NCI-H774 (cell line): ENCODE results near the gene LRRC7.

Source experiments
- DNase-seq: peaks from one replicate; lab custom pipeline; 2025; lab: John Stamatoyannopoulos, UW

The LRRC7 gene

DNA sequence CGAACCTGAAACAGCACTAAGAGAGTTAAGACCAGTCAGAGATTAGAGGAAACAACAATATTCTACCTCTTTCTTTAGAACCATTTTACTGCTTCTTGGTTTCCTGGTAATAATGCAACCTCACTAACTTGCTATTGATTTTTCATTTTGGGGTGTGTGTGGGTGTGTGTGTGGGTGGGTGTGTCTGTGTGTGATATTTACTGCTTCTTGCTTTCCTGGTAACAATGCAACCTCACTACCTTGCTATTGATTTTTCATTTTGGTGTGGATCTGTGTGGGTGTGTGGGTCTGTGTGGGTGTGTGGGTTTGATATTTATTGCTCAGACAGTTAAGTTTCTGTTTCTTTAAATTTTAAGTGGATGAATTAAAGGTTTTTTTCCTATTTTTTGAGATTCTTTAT is 208.8 kb downstream of the LRRC7 start:
- no peak for DNase-seq

DNA sequence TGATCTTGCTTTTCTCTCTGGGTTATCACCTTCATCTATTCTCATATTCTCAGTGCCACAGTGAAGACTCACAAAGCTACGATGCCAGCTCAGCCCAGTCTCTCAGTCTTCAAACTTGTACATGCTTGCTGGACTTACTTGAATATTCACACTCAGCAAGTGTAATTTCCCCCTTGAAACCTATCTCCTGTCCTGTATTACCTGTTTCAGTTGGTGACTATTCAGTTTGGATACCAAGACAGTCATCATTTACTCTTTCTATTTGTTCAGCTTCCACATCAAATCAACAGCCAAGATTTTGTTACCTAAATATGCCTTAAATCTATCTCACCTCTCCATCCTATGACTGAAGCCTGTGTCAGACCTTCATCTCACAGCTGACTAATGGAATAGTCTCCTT is 209.7 kb downstream of the LRRC7 start:
- no peak for DNase-seq

DNA sequence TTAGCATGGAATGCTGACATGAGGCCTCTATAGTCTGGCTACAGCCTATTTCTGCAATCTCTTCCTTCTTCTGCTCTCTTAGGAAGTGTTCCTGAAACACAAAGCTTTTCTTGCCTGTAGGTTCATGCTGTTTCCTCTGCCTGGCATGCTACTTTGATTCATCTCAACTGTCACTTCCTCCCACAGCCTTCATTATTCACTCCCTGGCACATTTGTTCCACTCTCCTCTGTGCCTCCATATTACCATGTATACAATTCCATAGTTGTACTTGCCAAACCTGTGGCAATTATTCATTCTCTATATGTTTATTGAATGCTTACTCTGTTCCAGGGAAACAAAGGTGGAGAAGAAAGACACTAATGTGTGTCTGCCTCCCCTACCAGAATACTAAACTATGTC is 210.2 kb downstream of the LRRC7 start:
- DNase-seq: no peak

DNA sequence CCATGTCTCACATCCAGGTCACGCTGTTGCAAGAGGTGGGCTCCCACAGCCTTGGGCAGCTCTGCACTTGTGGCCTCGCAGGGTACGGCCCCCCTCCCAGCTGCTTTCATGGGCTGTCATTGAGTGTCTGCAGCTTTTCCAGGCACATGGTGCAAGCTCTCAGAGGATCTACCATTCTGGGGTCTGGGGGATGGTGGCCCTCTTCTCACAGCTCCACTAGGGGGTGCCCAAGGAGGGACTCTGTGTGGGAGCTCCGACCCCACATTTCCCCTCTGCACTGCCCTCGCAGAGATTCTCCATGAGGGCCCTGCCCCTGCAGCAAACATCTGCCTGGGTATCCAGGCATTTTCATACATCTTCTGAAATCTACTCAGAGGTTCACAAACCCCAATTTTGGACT is 219.4 kb downstream of the LRRC7 start:
- no peak for DNase-seq

DNA sequence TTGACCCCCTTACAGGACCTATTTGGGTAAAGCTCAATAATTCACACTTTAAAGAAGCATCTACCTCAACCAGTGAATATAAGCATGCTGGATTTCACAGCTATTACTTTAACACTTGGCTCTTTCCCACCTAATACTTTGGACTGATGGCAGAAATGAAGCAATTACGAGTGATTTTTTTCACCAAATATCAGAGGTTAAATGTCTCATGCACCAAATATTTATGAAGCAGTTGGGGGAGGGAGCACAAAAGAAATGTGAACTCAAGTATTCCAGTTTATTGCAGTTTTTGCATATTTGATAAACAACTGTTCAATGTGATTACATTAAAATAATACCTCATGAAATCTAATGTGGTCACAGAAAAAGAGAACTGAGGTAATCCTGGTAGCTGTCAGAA is 223.6 kb downstream of the LRRC7 start:
- no peak for DNase-seq

DNA sequence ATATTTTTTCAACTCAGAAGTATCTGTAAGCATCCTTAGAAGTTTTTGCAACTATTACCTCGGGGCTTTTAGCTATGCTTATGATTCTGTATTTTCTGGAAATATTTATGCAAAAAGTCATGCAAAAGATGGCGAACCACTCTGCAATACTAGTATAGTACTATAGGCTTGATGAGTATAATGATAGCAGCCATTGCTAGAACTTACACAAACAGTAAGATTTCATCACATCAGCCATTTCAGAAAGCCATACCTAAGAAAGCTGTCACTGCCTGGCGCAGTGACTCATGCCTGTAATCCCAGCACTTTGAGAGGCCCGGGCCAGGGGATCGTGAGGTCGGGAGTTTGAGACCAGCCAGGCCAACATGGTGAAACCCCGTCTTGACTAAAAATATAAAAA is 227.1 kb downstream of the LRRC7 start:
- no peak for DNase-seq

DNA sequence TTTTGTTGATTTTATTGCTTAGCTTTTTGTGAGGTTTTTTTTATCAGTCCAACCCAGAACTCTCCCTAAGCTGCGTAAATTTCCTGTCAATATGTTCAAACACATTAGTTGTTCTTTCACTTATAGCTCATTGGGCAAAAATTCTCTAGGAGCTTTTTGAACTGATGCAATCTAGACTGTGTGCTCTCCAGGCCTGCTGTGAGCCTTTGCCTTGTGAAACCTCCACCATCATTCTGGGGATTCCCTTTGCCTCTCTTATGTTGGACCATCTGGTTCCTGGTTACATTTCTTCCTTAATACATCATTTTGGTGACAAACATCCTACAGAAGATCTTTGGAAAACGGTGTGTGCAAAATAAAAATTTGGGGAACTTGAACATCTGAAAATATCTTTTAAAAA is 247.2 kb downstream of the LRRC7 start:
- no peak for DNase-seq

DNA sequence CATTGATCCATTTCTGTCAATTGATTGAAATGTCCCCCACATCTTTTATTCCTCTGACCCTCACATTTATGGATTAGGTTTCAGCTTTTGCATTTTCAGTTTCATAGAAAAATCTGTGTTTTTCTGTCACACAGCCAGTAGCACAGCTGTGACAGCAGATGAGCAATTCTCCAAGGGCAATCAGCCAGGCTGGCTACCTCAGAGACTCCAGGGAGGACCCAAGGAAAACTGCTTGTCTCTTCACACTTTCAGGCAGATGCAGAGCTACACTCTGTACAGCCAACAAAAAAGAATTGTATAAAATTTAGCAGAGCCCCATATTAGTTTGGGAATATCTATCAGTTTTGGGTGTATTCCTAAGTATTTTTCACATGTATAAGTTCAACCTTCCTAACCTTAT is 257.2 kb downstream of the LRRC7 start:
- no peak for DNase-seq

DNA sequence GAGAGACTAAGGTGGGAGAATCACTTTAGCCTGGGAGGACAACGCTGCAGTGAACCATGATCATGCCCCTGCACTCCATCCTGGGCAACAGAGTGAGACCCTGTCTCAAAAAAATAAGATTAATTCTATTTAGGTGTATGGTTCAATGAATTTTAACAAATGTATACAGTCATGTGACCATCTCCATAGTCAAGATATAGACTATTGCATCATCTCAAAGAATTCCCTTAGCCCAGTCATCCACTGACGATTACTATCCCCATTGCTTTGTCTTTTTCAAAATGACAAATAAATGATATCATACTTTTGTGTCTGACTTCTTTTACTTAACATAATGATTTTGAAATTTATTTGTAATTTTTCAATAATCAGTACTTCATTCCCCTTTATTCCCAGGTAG is 260.0 kb downstream of the LRRC7 start:
- DNase-seq: no peak

DNA sequence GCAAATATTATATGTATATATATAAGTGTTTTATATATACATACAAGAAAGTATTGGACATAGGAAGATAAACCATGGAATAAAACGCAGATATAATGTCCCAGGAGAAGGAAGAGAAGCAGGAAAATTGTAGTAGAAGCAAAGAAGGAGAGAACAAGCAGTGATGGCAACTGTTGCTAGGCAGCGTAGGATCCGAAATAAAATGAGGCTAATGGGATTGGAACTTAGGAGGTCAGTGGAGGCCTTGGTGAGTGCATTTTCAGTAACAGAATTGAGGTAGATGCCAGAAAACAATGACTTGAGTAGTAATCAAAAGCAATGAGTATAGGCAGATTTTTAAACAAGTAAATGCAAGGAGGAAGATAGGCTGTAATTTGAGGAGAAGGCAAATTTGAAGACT is 265.8 kb downstream of the LRRC7 start:
- no peak for DNase-seq

DNA sequence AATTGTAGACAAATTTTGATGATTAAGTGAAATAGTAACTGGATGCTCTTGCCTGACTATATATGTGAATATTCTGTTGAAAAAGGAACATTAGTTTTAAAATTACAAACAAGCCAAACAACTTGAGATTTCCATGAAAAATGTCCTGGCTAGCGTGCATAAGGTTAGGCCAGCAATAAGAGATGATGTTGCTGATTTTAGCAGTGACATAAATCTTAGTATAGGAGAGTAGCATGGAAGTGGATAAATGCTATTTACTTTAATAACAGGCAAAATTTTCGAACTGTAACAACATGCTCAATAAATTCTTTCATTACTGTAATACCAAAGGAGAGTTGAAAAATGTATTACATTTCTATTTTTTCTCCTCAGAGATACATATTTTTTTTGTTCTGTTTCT is 266.6 kb downstream of the LRRC7 start:
- no peak for DNase-seq

DNA sequence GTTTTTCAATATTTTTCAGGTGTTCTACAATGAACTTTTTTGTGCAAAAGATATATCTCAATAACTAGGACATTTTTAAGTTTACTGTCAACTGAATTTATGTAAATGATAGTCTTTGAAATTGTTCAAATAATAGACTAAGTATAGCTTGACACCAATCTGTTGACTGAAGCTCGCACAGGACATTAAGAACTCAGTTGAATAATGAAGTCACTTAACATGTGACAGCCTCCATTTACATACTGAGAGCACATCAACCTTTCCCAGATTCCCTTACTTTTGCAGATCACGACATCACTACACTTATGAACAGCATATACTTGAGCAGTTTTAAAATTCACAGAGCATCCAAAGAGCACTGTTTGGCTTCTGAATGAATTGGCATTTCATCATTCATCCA is 268.2 kb downstream of the LRRC7 start:
- no peak for DNase-seq

DNA sequence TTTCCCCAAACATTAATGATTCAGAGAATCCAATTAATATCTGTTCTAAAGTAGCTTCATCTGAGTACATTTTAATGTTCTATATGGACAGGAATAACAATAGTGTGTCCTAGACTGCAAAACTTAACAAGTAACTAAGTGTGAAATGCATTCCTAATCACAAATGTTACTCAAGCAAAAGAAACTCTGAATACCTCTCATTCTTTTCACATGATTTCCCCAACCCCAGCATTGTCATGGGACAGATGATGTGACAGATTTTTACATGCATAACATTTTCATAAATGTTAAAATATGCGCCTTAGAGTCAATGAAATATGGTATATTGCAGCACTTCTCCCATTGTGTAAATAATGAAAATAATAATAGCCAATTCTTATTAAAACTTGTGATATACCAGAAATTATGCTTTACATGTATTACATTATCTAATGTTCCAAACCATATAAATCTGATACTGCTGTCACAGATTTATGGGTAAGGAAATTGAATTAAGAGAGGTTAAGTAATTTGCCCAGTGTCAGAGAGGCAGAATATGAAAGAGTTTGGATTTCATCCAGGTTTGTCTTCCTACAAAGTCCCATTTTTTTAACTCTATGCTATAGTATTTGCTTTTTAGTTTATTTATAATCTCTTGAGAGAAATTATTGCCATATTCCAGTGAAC is 269.4 kb downstream of the LRRC7 start:
- DNase-seq: no peak

DNA sequence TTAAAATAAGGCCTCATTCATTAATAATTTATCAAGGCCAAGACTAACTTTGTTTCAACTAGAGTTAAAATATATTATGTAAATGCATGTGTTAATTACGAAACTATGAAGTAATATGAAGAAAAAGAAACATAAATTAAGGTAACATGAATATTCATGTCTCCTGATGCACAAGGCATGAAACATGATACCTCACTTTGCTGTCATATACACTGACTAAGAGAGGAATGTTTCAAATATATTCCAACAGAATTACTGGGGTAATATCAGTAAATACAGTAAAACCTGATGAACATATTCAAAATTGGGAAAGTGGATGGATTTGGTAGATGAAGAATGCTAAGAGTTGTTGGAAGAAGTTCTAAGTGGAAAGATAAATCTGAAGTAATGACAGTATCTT is 274.6 kb downstream of the LRRC7 start:
- DNase-seq: no peak

DNA sequence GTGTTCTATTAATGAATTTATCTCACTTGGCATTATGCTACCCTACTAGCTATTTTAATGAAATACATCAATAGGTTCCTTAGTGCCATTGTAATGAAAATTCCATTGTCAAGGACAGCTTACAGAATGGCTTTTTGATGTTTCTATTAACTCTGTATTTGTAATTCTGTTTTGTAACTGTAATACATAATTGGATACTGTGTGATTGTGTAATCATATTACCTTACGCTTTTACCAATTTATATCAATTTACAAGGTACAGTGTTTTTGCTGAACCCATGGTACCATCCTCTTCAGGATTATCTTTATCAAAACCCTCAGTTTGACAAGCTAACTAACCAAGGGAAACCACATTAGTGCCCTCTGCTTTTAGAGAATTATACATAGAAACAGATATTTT is 277.9 kb downstream of the LRRC7 start:
- DNase-seq: no peak

DNA sequence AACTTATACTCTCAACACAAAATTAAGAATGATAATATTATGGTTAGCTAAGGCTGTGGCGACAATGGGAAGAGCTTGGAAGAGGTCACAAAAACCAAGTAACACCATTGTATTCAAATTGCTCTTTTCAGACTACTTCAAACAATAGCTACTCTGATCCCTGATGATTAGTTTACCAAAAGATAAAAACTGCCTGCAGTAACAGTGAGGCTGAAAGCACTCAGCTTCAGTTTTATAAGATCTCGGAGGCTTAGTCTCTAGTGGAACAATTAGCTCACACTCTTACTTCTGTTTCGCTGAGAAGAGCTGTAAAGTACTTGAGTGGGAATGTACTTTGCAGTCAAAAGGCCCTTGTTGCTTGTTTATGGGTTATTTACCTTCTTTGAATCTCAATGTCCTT is 278.5 kb downstream of the LRRC7 start:
- DNase-seq: no peak

DNA sequence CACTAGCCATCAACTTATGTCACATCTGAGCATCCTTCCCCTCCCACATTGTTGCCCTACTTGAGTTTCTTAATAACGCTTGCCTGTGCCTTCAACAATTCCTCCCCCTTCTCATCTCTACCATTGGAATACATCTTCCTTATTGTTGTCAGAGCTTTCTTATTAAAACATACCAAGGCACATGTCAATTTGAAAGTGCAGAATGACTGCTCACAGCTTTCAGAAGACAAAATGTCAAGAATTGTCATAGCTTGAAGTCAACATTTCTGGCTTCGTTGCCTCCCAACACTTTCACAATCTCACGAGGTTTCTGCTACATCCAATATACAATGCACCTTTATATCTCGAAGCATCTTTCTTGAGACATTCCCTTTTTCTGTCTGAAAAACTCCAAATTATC is 279.9 kb downstream of the LRRC7 start:
- no peak for DNase-seq

DNA sequence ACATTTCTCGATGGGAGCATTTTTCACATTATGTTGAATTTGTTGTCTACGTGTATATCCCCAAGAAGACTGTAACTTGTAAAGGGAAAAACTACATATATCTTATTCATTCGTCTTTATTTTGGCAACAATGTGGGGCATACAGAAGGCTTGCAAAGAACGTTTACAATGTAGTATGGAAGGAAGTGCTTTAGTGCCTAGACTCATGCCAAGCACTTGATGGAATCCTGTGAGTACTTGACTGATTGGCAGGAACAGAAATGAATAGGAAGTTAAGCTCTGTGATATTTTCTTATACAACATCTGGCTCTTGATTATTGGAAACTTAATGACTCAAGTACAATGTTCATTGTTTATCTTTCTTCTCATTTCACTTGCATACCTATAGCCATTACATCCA is 284.4 kb downstream of the LRRC7 start:
- DNase-seq: no peak

DNA sequence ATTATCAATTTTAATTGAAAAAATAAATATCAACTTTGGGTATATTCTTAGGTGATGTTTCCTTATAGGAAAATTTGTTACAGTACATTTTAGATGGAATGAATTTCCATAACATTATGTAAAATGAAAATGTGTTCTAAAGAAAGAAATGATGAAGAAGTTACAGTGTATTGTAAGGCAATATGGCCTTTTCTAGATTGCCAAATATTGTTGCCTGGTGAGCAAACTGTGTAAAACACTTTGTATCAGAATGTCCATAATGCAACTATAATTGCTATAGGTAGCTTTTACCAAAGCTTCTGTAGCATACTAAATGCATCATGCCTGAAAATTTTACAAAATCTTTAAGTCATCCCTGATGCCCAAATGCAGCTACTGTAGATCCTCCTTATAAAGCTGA is 285.0 kb downstream of the LRRC7 start:
- DNase-seq: no peak

DNA sequence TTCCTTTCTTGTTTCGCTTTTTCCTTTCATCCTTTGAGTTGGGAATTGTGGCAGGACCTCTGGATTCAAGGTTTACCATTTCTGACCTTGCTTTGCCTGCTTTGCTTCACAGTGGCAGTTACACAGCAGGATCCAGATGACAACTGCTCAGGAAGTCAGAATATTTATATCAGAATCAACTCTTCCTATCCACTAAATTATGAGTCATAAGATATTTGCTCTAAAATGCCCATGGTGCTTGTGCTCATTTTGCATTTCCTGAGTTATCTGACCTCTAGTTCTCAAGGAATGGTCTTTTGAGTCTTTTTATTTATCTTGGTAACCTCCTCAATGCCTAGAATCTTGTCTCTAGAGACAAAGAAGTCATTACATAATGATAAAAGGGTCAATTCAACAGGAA is 290.8 kb downstream of the LRRC7 start:
- no peak for DNase-seq

DNA sequence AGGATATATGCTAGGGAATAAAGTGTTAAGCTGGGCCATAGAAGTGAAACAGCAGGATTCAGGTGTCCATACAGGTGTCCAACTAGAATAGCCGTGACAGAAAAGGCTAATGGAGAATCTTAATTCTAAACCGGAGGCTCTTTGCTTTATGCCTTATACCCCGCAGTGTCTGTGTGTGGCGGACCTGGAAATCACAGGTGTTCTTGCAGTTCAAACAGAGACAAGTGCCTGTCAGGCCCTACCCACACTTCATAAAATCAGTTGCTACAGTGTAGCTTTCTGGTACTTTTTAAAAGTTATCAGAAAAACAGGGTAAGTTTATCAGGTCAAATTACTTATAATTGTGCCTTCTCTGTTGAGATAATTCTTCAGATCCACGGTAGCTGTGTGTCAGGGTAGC is 293.9 kb downstream of the LRRC7 start:
- peak; percentile 2 for DNase-seq

DNA sequence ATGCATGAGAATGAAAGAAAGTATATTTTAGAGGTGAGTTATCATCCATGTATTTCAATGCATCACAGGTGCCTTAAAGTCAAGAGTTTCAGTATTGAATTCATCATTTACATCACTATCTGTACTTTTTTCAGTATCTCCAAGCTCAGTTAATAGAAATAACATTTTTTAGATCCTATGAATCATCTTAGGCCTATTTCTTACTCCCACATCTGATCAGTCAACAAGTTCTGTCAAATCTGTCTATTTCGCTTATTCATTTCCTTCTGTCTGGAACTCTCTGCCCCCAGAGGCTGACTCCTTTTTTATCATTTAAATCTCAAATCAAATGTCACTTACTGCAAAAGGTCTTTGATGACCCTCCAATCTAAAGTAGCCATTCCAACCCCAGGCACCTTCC is 295.2 kb downstream of the LRRC7 start:
- no peak for DNase-seq

DNA sequence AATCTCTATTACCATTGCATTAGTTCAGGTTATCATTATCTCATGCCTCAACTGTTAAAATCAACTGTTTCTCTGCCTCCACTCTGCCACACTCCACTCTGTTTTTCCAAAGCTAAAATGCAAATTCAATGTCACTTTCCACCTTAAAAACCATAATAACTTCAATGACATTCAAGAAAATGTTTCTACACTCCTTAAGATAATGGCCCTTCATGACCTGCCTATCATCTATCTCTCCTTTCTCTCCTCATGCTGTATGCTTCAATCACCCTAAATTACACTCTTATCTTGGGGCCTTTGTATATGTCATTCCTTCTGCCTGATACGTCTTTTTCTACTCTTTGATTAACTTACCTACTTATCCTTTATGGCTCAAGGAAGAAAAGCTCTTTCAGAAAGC is 296.0 kb downstream of the LRRC7 start:
- no peak for DNase-seq

DNA sequence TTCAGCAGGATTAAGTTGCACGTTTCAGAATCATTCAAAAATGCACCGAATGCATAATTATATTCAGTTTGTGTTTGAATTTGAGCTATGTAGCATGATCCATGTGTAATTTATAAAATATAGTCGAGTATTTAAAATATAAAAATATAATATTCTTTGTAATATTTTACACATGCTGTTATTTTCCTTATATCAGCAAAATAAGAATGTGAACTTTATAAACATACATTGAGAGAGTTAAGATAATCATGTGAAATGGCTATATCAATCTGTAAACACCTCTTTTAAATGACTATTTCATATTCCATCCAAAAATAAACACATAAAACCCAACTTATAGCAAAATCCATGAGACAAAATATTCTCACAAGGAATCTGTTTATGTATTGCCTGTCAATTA is 303.7 kb downstream of the LRRC7 start:
- DNase-seq: no peak

DNA sequence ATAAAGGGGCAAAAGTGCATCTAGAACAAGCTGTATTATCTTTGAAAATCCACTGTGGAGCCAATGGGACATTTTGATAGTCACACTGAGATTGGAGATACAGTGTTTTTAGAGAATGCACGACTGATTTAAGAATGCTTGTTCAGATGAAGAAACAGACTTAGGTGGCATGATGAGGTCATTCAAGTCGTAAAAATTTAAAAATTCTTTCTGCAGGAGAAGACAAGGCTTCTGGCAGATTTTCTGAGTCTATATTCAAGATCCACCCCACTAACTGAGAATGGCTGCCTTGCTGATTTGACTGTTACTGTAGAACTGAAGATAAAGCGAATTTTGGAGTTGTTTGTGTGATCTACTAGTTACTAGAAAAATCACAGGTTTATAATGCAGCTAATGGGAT is 310.6 kb downstream of the LRRC7 start:
- no peak for DNase-seq
